PFSK-1 (cell line): ENCODE data around the gene VPS25.

Experiments
- FOXP2 ChIP-seq: optimal IDR thresholded peaks from 2 replicates; pipeline ENCODE3; 2011; ENCODE audit warnings: borderline replicate concordance, control low read depth, inconsistent platforms; ENCODE audit not compliant: insufficient read depth; ENCODE audit errors: extremely low read length, extremely low read depth
- POLR2AphosphoS5 ChIP-seq: IDR thresholded peaks from 2 replicates; pipeline ENCODE4 v1.6.1; 2012; ENCODE audit warnings: low read depth, mild to moderate bottlenecking, control low read depth, low read length, moderate library complexity
- SIN3A ChIP-seq: IDR thresholded peaks from 2 replicates; pipeline ENCODE4 v1.6.1; 2012; ENCODE audit warnings: mild to moderate bottlenecking, low read length, moderate library complexity, borderline replicate concordance; ENCODE audit not compliant: insufficient read depth
- TAF1 ChIP-seq: IDR thresholded peaks from 2 replicates; pipeline ENCODE4 v1.6.1; 2012; ENCODE audit warnings: low read length, control low read depth, borderline replicate concordance; ENCODE audit not compliant: insufficient read depth
- TF ChIP-seq, protein P1 (sequence below), 2 experiments: IDR thresholded peaks; 2 replicates each; pipeline versions ENCODE4 v1.6.1 to v1.8.0; 2011 to 2012; ENCODE audit warnings: low read depth in 2 of 2, low read length in 2 of 2, control low read depth in 1 of 2, inconsistent platforms in 1 of 2, mild to moderate bottlenecking in 1 of 2, moderate library complexity in 1 of 2; ENCODE audit not compliant: insufficient read depth in 1 of 2

DNA sequence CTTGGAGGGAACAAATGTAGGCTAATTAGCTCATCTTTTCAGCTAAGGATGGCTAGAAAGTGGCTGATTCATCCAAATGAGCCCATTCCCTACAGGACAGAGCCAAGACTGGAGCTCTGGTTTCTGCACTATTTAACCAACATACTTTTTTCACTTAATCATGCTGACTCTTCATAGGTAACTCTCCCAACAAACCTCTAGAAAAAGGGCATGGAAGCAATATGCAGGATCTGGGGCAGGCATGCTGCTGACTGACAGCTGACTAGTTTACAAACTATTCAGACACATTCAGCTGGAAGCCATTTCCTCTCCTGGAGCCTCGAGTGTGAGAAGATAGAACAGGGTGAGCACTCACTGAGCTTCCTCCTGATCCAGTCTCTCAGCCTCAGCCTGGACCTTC is 44.6 kb downstream of the VPS25 start:
- TF ChIP-seq POLR2AphosphoS5 (no peak), SIN3A (no peak), FOXP2 (no peak), TAF1 (no peak)
- TF ChIP-seq, protein P1, sequence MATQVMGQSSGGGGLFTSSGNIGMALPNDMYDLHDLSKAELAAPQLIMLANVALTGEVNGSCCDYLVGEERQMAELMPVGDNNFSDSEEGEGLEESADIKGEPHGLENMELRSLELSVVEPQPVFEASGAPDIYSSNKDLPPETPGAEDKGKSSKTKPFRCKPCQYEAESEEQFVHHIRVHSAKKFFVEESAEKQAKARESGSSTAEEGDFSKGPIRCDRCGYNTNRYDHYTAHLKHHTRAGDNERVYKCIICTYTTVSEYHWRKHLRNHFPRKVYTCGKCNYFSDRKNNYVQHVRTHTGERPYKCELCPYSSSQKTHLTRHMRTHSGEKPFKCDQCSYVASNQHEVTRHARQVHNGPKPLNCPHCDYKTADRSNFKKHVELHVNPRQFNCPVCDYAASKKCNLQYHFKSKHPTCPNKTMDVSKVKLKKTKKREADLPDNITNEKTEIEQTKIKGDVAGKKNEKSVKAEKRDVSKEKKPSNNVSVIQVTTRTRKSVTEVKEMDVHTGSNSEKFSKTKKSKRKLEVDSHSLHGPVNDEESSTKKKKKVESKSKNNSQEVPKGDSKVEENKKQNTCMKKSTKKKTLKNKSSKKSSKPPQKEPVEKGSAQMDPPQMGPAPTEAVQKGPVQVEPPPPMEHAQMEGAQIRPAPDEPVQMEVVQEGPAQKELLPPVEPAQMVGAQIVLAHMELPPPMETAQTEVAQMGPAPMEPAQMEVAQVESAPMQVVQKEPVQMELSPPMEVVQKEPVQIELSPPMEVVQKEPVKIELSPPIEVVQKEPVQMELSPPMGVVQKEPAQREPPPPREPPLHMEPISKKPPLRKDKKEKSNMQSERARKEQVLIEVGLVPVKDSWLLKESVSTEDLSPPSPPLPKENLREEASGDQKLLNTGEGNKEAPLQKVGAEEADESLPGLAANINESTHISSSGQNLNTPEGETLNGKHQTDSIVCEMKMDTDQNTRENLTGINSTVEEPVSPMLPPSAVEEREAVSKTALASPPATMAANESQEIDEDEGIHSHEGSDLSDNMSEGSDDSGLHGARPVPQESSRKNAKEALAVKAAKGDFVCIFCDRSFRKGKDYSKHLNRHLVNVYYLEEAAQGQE (IDR thresholded peaks at IDR 0.05; ENCODE audit: insufficient read depth in 1 of 2, low read depth in 2 of 2, low read length in 2 of 2) = no peak
